ENCODE results near the gene SRP19. TPM values are rescaled to one million over a fixed set of nuclear protein-coding genes. Genes with fewer than 3 reads are reported as not detected.
A peak's percentile ranks its signal among the peaks of the same experiment; 100 is the strongest.

The SRP19 gene
- total and polyA plus RNA-seq, 2 of the 8 experiments (the other 6 are each of a cell fraction or from before 2014, with no cell fraction given): 27.5 to 79.9 TPM

GRCh38 chr5:112823181-112823580 is 37.9 kb upstream of the SRP19 start:
- no peak overlapping the region for H3K9ac ChIP-seq (replicated peaks in 1 of 4; ENCODE audit: extremely low read depth in 1 of 4, low read depth in 3 of 4, low read length in 3 of 4)

More at GRCh38 chr5:112823181-112823580, 37.9 kb upstream of the SRP19 start:
- Histone ChIP-seq H3K79me1 (ENCODE audit: low read depth, low read length) (no peaks in the 10 kb centered on the region), H3K4me2 (ENCODE audit: insufficient read depth in 1 of 2, low read depth in 2 of 2, low read length in 2 of 2) (no peak overlapping the region), H3K14ac (ENCODE audit: insufficient read length) (no peak overlapping the region), H3K4me1 (replicated peaks in 1 of 4; ENCODE audit: control insufficient read depth in 3 of 4, insufficient read depth in 4 of 4, low read length in 3 of 4) (peaks cover 0 to 2% (median 0%) of the 10 kb centered on the region in 4 experiments; a peak in 1 of 7 replicates), H4K5ac (ENCODE audit: insufficient read length, low read depth, low read length) (no peak overlapping the region), H2BK20ac (ENCODE audit: low read length) (no peak overlapping the region), H4K8ac (ENCODE audit: extremely low read depth, insufficient read depth, low read length) (0 out of 2 replicates have a peak overlapping the region, but pooled peaks have one; percentile 53), H3K23ac (ENCODE audit: insufficient read length) (no peak overlapping the region), H3K4me3 (ENCODE audit: extremely low read depth in 1 of 4, insufficient read depth in 2 of 4, low read depth in 3 of 4, low read length in 4 of 4) (no peak overlapping the region), H2AFZ (ENCODE audit: low read length) (no peak overlapping the region), H4K91ac (replicated peaks; ENCODE audit: insufficient read length, low read length) (no peak overlapping the region), H3K56ac (replicated peaks; ENCODE audit: insufficient read length, low read depth, low read length) (no peak overlapping the region), H2BK12ac (ENCODE audit: low read depth, low read length) (no peak overlapping the region), H3K4ac (replicated peaks; ENCODE audit: insufficient read length, low read depth, low read length) (no peak overlapping the region), H3K23me2 (ENCODE audit: low read depth, low read length) (peaks cover 1% of the 10 kb centered on the region; the same call in 1 of the 2 replicates), H2BK120ac (replicated peaks; ENCODE audit: low read depth, low read length) (no peak overlapping the region), H2BK15ac (ENCODE audit: low read length) (no peak overlapping the region), H4K20me1 (replicated peaks in 1 of 2; ENCODE audit: control insufficient read depth in 1 of 2, insufficient read depth in 2 of 2, low read length in 2 of 2) (peaks cover 0 to 2% of the 10 kb centered on the region in 2 experiments), H3K27me3 (replicated peaks in 1 of 4; ENCODE audit: control insufficient read depth in 3 of 4, extremely low read depth in 1 of 4, insufficient read depth in 3 of 4, low read length in 3 of 4) (no peaks in the 10 kb centered on the region), H2BK5ac (ENCODE audit: low read depth, low read length) (no peak overlapping the region), H3K18ac (ENCODE audit: extremely low read depth, low read length) (no peak overlapping the region), H3K36me3 (ENCODE audit: control insufficient read depth in 2 of 4, insufficient read depth in 4 of 4, low read length in 3 of 4) (peaks cover 0 to 32% (median 13%) of the 10 kb centered on the region in 4 experiments; a peak in 6 of 8 replicates), H3K9me3 (ENCODE audit: insufficient read depth in 2 of 2, low read depth in 1 of 2, low read length in 1 of 2) (no peaks in the 10 kb centered on the region), H3K79me2 (ENCODE audit: control insufficient read depth in 1 of 2, insufficient read depth in 2 of 2, low read length in 2 of 2) (no peaks in the 10 kb centered on the region), H2AK5ac (ENCODE audit: low read depth, low read length) (no peak overlapping the region), H3K27ac (ENCODE audit: low read depth, low read length) (no peak overlapping the region)
- 87% methylated on average over 2 of the region's 2 CpGs; no CpG with 5 or more reads in 1 of the 2 experiments for whole genome bisulfite sequencing, 2 experiments (ENCODE audit: extremely low coverage in 1 of 2, insufficient coverage in 1 of 2, insufficient read length in 1 of 2, insufficient replicate concordance in 2 of 2, low coverage in 1 of 2, low lambda C conversion rate in 2 of 2, missing lambda C conversion rate in 1 of 2)
- no peak for DNase-seq (ENCODE audit: low read depth in 1 of 2, low spot score in 2 of 2)
- TF ChIP-seq CHD1 (IDR thresholded peaks at IDR 0.05; ENCODE audit: low read depth, low read length) (no peak), ATF3 (IDR thresholded peaks at IDR 0.05; ENCODE audit: insufficient read depth, low read depth, low read length) (no peak), BCL11A (IDR thresholded peaks at IDR 0.05; ENCODE audit: low read depth in 2 of 2, low read length in 2 of 2) (no peak), BACH1 (IDR thresholded peaks at IDR 0.05; ENCODE audit: low read length) (no peak), EZH2 (IDR thresholded peaks at IDR 0.05; ENCODE audit: low read depth, low read length, severe bottlenecking) (no peak), JUN (IDR thresholded peaks at IDR 0.05; ENCODE audit: low read depth, low read length) (no peak), E2F6 (IDR thresholded peaks at IDR 0.05) (no peak), SIN3A (conservative IDR thresholded peaks at IDR 0.05 in 1 of 2, IDR thresholded peaks at IDR 0.05 in 1 of 2; ENCODE audit: low read depth in 1 of 2, low read length in 2 of 2) (no peak), KDM4A (IDR thresholded peaks at IDR 0.05; ENCODE audit: low read depth, low read length, severe bottlenecking) (no peak), KDM5A (IDR thresholded peaks at IDR 0.05; ENCODE audit: low read length) (no peak)
- CTCF ChIA-PET (ENCODE audit: partially characterized antibody): interaction anchor here (0.6 kb wide), 1 partner anchor 19 kb away, joined by 3 read pairs; no protein-coding TSS in a partner anchor
- POLR2A ChIA-PET (ENCODE audit: partially characterized antibody): no interaction called here
- no peak for FAIRE-seq
